ENCODE data around the gene MRTFB. TPM values are rescaled to one million over a fixed set of nuclear protein-coding genes. Genes with fewer than 3 reads are reported as not detected.
A peak's percentile ranks its signal among the peaks of the same experiment; 100 is the strongest.

Gene MRTFB
- total and polyA plus RNA-seq, 2 of the 13 experiments (the other 11 are each of a cell fraction or from before 2014, with no cell fraction given), result 11.4 to 14.0 TPM

DNA sequence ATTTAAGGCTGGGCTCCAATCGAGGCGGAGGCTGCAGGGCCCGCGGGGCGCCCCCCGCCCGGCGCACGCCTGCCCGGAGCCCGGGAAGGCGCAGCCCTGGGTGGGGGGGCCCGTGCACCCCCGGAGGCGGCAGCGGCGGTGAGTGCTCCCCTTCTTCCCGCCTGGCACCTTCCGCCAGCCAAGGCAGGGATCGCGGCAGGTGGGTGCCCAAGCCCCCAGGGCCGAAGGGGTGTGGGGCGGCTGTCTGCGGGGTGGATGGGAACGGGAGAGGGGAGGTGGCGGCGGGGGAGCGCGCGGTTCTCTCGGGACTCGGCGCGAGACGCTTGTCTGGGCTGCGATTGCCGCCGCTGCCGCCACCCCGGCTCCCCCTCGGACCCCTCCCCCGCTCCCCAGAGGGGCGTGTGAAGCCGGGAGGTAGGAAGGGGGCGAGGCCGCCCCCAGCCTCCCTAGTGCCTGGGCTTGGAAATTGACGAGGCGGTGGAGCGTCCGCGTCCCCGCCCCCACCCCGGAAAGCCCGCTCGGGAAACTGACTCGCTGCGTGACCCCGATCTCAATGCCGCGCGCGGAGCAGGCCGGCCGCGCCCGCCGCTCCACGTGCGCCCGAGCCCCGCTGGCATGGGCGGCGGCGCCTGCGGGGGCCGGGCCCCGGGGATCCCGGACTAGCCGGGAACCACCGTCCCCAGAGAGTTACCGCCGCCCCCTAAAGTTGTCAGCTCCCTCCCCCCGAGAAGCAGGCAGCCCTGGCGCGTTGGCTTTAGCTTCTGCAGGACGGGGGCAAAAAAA lies 231.5 kb downstream of the MRTFB start (continued):
- TF ChIP-seq, protein P1, sequence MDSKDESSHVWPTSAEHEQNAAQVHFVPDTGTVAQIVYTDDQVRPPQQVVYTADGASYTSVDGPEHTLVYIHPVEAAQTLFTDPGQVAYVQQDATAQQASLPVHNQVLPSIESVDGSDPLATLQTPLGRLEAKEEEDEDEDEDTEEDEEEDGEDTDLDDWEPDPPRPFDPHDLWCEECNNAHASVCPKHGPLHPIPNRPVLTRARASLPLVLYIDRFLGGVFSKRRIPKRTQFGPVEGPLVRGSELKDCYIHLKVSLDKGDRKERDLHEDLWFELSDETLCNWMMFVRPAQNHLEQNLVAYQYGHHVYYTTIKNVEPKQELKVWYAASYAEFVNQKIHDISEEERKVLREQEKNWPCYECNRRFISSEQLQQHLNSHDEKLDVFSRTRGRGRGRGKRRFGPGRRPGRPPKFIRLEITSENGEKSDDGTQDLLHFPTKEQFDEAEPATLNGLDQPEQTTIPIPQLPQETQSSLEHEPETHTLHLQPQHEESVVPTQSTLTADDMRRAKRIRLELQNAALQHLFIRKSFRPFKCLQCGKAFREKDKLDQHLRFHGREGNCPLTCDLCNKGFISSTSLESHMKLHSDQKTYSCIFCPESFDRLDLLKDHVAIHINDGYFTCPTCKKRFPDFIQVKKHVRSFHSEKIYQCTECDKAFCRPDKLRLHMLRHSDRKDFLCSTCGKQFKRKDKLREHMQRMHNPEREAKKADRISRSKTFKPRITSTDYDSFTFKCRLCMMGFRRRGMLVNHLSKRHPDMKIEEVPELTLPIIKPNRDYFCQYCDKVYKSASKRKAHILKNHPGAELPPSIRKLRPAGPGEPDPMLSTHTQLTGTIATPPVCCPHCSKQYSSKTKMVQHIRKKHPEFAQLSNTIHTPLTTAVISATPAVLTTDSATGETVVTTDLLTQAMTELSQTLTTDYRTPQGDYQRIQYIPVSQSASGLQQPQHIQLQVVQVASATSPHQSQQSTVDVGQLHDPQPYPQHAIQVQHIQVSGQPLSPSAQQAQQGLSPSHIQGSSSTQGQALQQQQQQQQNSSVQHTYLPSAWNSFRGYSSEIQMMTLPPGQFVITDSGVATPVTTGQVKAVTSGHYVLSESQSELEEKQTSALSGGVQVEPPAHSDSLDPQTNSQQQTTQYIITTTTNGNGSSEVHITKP (CRISPR knock-in tag; IDR thresholded peaks at IDR 0.05; ENCODE audit: low read depth), result no peak
- TF ChIP-seq DBP (CRISPR knock-in tag; IDR thresholded peaks at IDR 0.05; ENCODE audit: not compliant biosample characterization) (peak; percentile 40), NONO (IDR thresholded peaks at IDR 0.05) (no peak), NONO (CRISPR knock-in tag; conservative IDR thresholded peaks at IDR 0.05) (peak; percentile 31; the same call in 1 of the 2 replicates), RXRA (CRISPR knock-in tag; IDR thresholded peaks at IDR 0.05) (0 out of 2 replicates have a peak, but pooled peaks have one; percentile 17), SIN3A (IDR thresholded peaks at IDR 0.05; ENCODE audit: borderline replicate concordance, low read depth, low read length) (0 out of 2 replicates have a peak, but pooled peaks have one; percentile 34), HDAC1 (CRISPR knock-in tag; IDR thresholded peaks at IDR 0.05) (peak; percentile 55), ZNF777 (CRISPR knock-in tag; IDR thresholded peaks at IDR 0.05) (peak; percentile 77), MED13 (CRISPR knock-in tag; IDR thresholded peaks at IDR 0.05) (no peak), BATF2 (CRISPR knock-in tag; IDR thresholded peaks at IDR 0.05) (0 out of 2 replicates have a peak, but pooled peaks have one; percentile 68), KDM2A (CRISPR knock-in tag; IDR thresholded peaks at IDR 0.05; ENCODE audit: borderline replicate concordance, low read depth) (peak; percentile 32; the same call in 1 of the 2 replicates), ZNF263 (CRISPR knock-in tag; IDR thresholded peaks at IDR 0.05) (peak; percentile 90), ZNF746 (CRISPR knock-in tag; IDR thresholded peaks at IDR 0.05) (peak; percentile 66; the same call in 1 of the 2 replicates), ZBTB10 (CRISPR knock-in tag; IDR thresholded peaks at IDR 0.05; ENCODE audit: borderline replicate concordance) (peak; percentile 30; the same call in 1 of the 2 replicates), RNF2 (conservative IDR thresholded peaks at IDR 0.05; ENCODE audit: low read depth) (0 out of 2 replicates have a peak, but pooled peaks have one; percentile 37), ZNF317 (CRISPR knock-in tag; IDR thresholded peaks at IDR 0.05) (peak; percentile 64; the same call in 1 of the 2 replicates)
- TF ChIP-seq, protein P2, sequence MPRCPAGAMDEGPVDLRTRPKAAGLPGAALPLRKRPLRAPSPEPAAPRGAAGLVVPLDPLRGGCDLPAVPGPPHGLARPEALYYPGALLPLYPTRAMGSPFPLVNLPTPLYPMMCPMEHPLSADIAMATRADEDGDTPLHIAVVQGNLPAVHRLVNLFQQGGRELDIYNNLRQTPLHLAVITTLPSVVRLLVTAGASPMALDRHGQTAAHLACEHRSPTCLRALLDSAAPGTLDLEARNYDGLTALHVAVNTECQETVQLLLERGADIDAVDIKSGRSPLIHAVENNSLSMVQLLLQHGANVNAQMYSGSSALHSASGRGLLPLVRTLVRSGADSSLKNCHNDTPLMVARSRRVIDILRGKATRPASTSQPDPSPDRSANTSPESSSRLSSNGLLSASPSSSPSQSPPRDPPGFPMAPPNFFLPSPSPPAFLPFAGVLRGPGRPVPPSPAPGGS (CRISPR knock-in tag; IDR thresholded peaks at IDR 0.05), result peak; percentile 55; the same call in 1 of the 2 replicates
- TF ChIP-seq, protein P3, sequence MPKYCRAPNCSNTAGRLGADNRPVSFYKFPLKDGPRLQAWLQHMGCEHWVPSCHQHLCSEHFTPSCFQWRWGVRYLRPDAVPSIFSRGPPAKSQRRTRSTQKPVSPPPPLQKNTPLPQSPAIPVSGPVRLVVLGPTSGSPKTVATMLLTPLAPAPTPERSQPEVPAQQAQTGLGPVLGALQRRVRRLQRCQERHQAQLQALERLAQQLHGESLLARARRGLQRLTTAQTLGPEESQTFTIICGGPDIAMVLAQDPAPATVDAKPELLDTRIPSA (CRISPR knock-in tag; IDR thresholded peaks at IDR 0.05; ENCODE audit: borderline replicate concordance), result no peak

Data from HepG2 (cell line).